ENCODE measurements around the gene RNF214.
A peak's percentile ranks its signal among the peaks of the same experiment; 100 is the strongest.

Gene RNF214

DNA sequence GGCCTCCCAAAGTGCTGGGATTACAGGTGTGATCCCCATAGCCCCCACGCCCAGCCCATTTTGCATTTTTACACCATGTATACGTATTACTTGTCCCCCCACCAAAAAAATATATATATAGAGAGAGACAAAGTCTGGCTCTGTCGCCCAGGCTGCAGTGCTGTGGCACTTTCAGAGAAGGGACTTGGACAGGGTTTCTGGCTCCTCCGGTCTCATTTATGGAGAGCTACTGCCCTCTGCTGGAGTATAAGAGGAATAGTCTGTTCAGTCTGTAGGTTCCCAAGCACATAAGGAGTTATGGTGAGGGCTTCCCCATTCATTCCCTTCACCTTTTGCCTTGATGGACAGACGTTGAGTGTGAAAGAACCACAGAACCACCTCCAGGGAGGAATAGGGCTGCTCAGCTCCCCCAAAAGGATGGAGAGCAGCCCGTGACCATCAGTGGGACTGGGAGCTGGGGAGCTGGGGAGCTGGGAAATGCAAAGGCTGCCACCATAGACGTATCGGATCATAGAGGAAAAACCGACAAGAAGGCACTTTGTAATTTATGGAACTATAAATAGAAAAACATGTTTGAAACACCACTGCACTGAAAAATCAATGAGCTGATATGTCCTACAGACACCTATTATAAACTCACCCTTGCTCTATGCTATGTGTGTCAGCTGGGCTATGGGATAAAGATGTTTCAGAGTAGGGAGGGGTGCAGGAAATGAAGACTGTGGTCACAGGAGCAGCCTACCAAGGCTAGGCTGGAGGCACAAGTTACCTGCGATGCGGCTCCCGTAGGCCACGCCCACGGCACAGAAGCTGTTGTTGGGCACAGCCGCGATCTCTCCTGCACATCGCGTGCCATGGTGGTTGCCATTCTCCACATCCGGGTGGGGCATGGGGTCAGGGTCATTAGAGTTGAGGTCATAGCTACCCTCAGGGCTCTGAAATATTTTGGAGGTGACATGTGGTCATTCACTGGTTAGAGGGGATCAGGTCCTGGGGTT lies 5.8 kb upstream of the RNF214 start:
- FAIRE-seq (no peak), DNase-seq (ENCODE audit: insufficient read length, low spot score) (peak; percentile 49)
- no peak for TF ChIP-seq POLR2A (IDR thresholded peaks at IDR 0.05; ENCODE audit: low read depth, low read length)

GRCh38 chr11:117228091-117228490 lies 4.4 kb upstream of the RNF214 start:
- FAIRE-seq, result no peak

GRCh38 chr11:117229411-117229810 lies 3.1 kb upstream of the RNF214 start:
- DNase-seq (ENCODE audit: insufficient read length, low spot score), result no peak
- no peak for TF ChIP-seq POLR2A (IDR thresholded peaks at IDR 0.05; ENCODE audit: low read depth, low read length)
- FAIRE-seq, result no peak

More at GRCh38 chr11:117228091-117228490, 4.4 kb upstream of the RNF214 start:
- no peak for DNase-seq (ENCODE audit: insufficient read length, low spot score)
- TF ChIP-seq POLR2A (IDR thresholded peaks at IDR 0.05; ENCODE audit: low read depth, low read length), result no peak

- TF ChIP-seq POLR2A (IDR thresholded peaks at IDR 0.05; ENCODE audit: low read depth, low read length), result no peak
- FAIRE-seq (no peak), DNase-seq (ENCODE audit: insufficient read length, low spot score) (no peak)
Observed at GRCh38 chr11:117229931-117230285, 2.6 kb upstream of the RNF214 start.

DNA sequence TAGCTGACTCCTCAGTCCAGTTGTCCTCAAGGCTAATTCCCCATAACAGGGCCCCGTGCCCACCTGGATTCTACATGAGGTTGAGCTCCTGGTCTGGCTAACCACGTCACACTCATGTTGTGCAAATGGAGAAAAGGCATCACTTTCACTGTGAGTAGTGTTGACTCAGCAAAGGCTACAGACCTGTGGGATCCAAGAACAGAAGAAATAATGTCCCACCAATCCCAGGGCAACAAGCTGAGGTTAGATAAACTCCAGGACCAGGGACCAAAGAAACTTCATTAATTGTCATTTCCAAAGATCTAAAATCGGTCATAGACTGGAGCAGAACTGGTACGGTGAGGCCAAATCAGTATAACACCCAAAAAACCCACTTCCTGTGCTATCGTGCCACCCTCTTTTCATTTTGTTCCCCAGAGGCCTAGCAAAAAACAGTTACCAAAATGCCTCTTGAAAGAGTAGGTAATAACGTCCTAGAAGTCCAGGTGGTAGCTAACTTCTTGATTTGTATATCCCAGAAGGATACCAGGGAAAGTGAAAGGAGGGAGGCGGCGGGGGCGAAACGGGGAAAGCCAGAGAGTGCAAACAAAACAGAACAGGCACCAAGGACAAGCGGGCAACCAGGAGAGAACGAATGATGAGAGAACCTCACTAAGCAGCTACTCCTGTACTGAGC lies 2.0 kb upstream of the RNF214 start:
- TF ChIP-seq POLR2A (IDR thresholded peaks at IDR 0.05; ENCODE audit: low read depth, low read length), result no peak
- FAIRE-seq (no peak), DNase-seq (ENCODE audit: insufficient read length, low spot score) (no peak)

- DNase-seq (ENCODE audit: insufficient read length, low spot score), result no peak
- TF ChIP-seq POLR2A (IDR thresholded peaks at IDR 0.05; ENCODE audit: low read depth, low read length), result no peak
- FAIRE-seq, result no peak
Observed at GRCh38 chr11:117230999-117231841, 1.3 kb upstream of the RNF214 start.

DNA sequence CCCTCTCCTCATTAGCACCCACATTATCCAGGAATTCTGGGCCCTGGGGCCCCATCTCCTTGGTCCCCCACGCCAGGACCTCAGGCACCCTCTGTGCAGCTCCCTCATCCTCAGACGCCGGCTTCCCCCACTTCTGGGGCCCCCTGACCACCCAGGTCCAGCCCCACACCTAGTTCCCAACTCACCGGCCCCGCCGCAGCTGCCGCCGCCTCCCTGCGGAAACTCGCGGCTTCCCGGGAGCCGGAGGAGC lies 704 bp upstream of the RNF214 start, which contains the start of gene PCSK7:
Gene PCSK7 (minus strand): TSS at position 232 of the 250 bp plus-strand sequence. CDS start 2,229 bp downstream, outside the sequence.
- DNase-seq (ENCODE audit: insufficient read length, low spot score) (peak; percentile 80), FAIRE-seq (no peak)
- TF ChIP-seq POLR2A (IDR thresholded peaks at IDR 0.05; ENCODE audit: low read depth, low read length), result no peak; the same call in 1 of the 2 replicates

DNA sequence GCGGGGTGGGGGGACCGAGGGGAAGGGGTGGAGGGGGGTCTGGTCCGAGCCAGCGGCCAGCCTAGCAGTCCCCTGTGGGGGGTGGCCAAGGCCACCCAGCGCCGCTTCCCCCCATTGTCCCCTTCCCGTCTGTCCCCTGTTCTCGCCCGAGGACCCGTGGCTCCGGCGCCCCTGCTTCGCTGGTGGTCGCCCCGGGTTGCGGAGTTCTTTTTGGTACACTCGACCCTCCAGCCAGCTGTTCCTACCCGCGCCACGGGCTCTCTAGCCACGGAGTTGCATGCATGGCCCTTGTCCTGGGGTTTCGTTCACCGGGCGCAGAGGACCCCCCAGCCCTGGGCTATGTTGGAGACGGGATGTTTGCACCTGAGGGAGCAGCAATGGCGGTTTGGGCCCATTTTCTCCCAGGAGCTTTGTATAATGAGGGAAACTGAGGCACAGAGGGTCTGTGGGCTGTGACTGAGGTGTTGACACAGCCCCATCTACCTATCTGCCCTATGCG lies 489 bp downstream of the RNF214 start:
- FAIRE-seq (no peak), DNase-seq (ENCODE audit: insufficient read length, low spot score) (no peak)
- no peak for TF ChIP-seq POLR2A (IDR thresholded peaks at IDR 0.05; ENCODE audit: low read depth, low read length)

GRCh38 chr11:117238221-117238620 lies 5.8 kb downstream of the RNF214 start:
- DNase-seq (ENCODE audit: insufficient read length, low spot score) (no peak), FAIRE-seq (no peak)
- TF ChIP-seq POLR2A (IDR thresholded peaks at IDR 0.05; ENCODE audit: low read depth, low read length), result no peak

DNA sequence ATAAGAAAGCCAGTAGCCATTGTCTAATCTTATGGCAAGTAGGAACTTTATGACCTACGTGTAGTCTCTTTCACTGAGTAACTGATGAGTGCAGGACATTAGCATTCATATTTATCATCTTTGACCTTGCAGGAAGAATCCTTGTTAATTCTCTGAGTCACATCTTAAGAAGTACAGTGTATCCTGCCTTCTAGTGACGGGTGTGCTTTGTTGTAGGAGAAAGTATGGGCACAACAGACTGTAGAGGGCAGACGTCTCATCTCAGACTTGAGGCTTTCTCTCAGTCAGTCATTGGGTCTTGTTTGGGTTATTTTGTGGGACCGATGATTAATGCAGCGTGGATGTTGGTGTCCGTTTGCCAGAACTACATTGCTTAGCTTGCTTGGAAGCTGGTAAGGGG lies 6.8 kb downstream of the RNF214 start:
- no peak for TF ChIP-seq POLR2A (IDR thresholded peaks at IDR 0.05; ENCODE audit: low read depth, low read length)
- FAIRE-seq (peak; percentile 96), DNase-seq (ENCODE audit: insufficient read length, low spot score) (peak; percentile 71)

GRCh38 chr11:117248341-117248740 lies 15.9 kb downstream of the RNF214 start:
- FAIRE-seq, result no peak
- DNase-seq (ENCODE audit: insufficient read length, low spot score), result no peak
- TF ChIP-seq POLR2A (IDR thresholded peaks at IDR 0.05; ENCODE audit: low read depth, low read length), result no peak

GRCh38 chr11:117249571-117249970 lies 17.1 kb downstream of the RNF214 start:
- FAIRE-seq (no peak), DNase-seq (ENCODE audit: insufficient read length, low spot score) (no peak)
- TF ChIP-seq POLR2A (IDR thresholded peaks at IDR 0.05; ENCODE audit: low read depth, low read length), result no peak

DNA sequence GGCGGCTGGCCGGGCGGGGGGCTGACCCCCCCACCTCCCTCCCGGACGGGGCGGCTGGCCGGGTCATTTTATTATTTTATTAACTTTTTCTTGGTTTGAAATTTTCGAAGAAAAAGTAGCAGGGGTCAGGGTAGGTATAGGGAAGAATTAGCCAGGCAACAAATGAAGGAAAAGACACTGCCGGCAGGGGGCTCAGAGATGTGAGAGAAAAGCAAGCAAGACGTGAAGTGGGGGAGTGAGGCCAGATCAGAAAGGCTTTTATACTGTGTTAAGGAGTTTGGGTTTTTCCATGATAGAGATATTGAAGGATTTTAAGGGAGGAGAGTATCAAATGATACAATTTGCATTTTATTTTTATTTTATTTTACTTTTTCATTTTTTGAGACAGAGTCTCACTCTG lies 19.0 kb downstream of the RNF214 start:
- TF ChIP-seq POLR2A (IDR thresholded peaks at IDR 0.05; ENCODE audit: low read depth, low read length), result no peak
- FAIRE-seq, result no peak
- no peak for DNase-seq (ENCODE audit: insufficient read length, low spot score)

- DNase-seq (ENCODE audit: insufficient read length, low spot score) (no peak), FAIRE-seq (no peak)
- no peak for TF ChIP-seq POLR2A (IDR thresholded peaks at IDR 0.05; ENCODE audit: low read depth, low read length)
Observed at GRCh38 chr11:117255966-117256365, 23.5 kb downstream of the RNF214 start.
